Esophagus (tissue), 2 donors: ENCODE measurements around the gene GMPR2. TPM values are rescaled to one million over a fixed set of nuclear protein-coding genes. Genes with fewer than 3 reads are reported as not detected.

ENCODE experiments used
- H3K27ac ChIP-seq, 2 donors: one replicate each; pipeline ENCODE4 v1.5.1; 2013; ENCODE audit warnings: low read depth in 2 of 2, mild to moderate bottlenecking in 2 of 2, inconsistent platforms in 1 of 2, low read length in 1 of 2, moderate library complexity in 1 of 2
- H3K27me3 ChIP-seq, 2 donors: one replicate each; pipeline ENCODE4 v1.6.1; 2013; ENCODE audit warnings: low read length in 2 of 2, control low read depth in 1 of 2, mild to moderate bottlenecking in 1 of 2; ENCODE audit not compliant: insufficient read depth in 2 of 2, control insufficient read depth in 1 of 2
- H3K36me3 ChIP-seq, 2 donors: one replicate each; pipeline ENCODE4 v1.6.1; 2013; ENCODE audit warnings: low read length in 1 of 2; ENCODE audit not compliant: control insufficient read depth in 2 of 2, insufficient read depth in 2 of 2
- H3K4me1 ChIP-seq, 2 donors: one replicate each; pipeline ENCODE4 v1.6.1; 2013; ENCODE audit warnings: low read length in 1 of 2; ENCODE audit not compliant: control insufficient read depth in 2 of 2, insufficient read depth in 2 of 2
- H3K4me3 ChIP-seq, 2 donors: one replicate each; pipeline ENCODE4 v1.5.1; 2013; ENCODE audit warnings: low read length in 2 of 2, mild to moderate bottlenecking in 2 of 2, low read depth in 1 of 2, moderate library complexity in 1 of 2
- H3K9me3 ChIP-seq, 2 donors: one replicate each; pipeline ENCODE4 v1.6.1; 2013; ENCODE audit warnings: mild to moderate bottlenecking in 2 of 2, low read depth in 1 of 2, low read length in 1 of 2, moderate library complexity in 1 of 2; ENCODE audit not compliant: control insufficient read depth in 2 of 2, insufficient read depth in 1 of 2
- WGBS, 2 donors: extraction: QIAGEN DNeasy Blood & Tissue Kit; methylation state at CpG; one replicate each; pipeline ENCODE4 v1.1.7; 2013; 5-methylcytosine and 5-hydroxymethylcytosine counted together
- polyA plus RNA-seq, 2 donors: library from polyadenylated mRNA; stranded (reverse); fragments of 200-250 nt; gene quantifications; one replicate each; pipeline ENCODE4 v1.2.3, GENCODE V29; 2013
- donor health status: healthy with polysubstance abuse.
- donor health status: Bipolar disorder and iron deficiency.

Gene GMPR2
- polyA plus RNA-seq, 2 donors, result 24.5 to 35.0 TPM

DNA sequence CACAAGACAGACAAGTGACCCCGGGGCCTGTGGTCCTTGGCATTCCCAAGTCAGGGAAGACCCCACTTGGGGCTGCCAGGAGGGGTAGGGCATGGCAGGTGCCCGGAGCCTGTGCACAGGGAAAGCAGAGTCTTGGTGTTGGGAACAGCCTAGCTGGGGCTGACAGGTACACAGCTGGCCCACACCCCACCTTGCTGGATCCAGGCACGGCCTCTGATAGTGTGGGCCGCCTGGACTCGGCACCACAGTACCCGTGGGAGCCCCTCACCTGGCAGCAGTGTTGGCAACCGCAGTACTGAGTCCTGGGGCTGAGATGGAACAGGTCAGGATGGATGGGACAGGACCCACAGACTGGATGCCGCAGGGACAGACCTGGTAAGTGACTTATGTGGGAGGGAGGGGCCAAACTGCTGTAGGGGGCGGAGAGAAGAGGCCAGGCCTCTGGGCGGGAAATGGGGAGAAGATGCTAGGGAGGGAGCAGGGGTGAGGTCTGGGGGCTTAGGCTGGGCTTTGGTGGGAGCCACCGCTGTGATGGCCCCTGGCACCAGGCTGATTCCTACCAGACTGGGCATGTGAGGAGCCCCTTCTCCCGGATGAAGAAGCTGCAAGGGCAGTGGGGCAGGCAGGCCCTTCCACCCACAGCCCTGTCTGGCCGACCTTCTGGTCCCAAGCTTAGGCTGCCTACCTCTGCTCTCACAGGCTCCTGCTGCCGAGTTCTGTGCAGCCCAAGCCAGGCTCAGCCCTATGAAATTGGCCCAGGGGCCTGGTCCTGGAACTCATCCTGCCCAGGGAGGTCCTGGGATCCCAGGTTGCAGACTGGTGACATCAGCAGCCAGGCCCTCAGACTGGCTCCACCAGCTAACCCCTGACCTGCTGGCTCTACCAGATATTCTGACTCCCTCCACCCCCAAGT is 30.3 kb downstream of the GMPR2 start, which contains the start of gene TGM1:
Gene TGM1 (minus strand): TSS at position 357 of the 913 bp plus-strand sequence. CDS start 825 bp downstream, outside the sequence.
- peaks cover 6 to 34% of the 10 kb centered on the region in 2 donors for H3K4me1 ChIP-seq
- no peaks in the 10 kb centered on the region for H3K27me3 ChIP-seq
- H3K9me3 ChIP-seq, result no peaks in the 10 kb centered on the region
- H3K4me3 ChIP-seq, result peak within 1 kb of the TSS; percentile 53 to 62
- peaks cover 10 to 49% of the 10 kb centered on the region in 2 donors for H3K36me3 ChIP-seq
- WGBS, 2 donors, result 65 to 70% methylated on average over 14 of the region's 14 CpGs
- peak within 1 kb of the TSS; percentile 94 to 95 for H3K27ac ChIP-seq

- Histone ChIP-seq H3K4me1 (peaks cover 6 to 29% of the 10 kb centered on the region in 2 donors), H3K27me3 (no peaks in the 10 kb centered on the region), H3K27ac (peak overlapping the region; percentile 94 to 95), H3K36me3 (peaks cover 13 to 49% of the 10 kb centered on the region in 2 donors), H3K9me3 (no peaks in the 10 kb centered on the region), H3K4me3 (peak overlapping the region; percentile 53 to 62)
- 44 to 60% methylated on average over 6 of the region's 6 CpGs for WGBS, 2 donors
Measured at GRCh38 chr14:24263848-24264247, 31.1 kb downstream of the GMPR2 start.

- Histone ChIP-seq H3K9me3 (no peaks in the 10 kb centered on the region), H3K4me1 (peaks cover 5 to 25% of the 10 kb centered on the region in 2 donors), H3K4me3 (peak overlapping the region in 1 of 2 donors; percentile 53), H3K27ac (peak overlapping the region; percentile 94 to 95), H3K27me3 (no peaks in the 10 kb centered on the region), H3K36me3 (peaks cover 13 to 49% of the 10 kb centered on the region in 2 donors)
- 49 to 61% methylated on average over 6 of the region's 6 CpGs for WGBS, 2 donors
Measured at GRCh38 chr14:24264298-24264697, 31.6 kb downstream of the GMPR2 start.

GRCh38 chr14:24266344-24267244 is 33.9 kb downstream of the GMPR2 start:
- H3K4me1 ChIP-seq, result peaks cover 4 to 24% of the 10 kb centered on the region in 2 donors
- WGBS, 2 donors, result 88 to 92% methylated on average over 18 of the region's 18 CpGs
- H3K27me3 ChIP-seq, result no peaks in the 10 kb centered on the region
- H3K9me3 ChIP-seq, result no peaks in the 10 kb centered on the region
- H3K4me3 ChIP-seq, result peak overlapping the region in 1 of 2 donors; percentile 2
- peak overlapping the region; percentile 94 to 95 for H3K27ac ChIP-seq
- H3K36me3 ChIP-seq, result peaks cover 13 to 41% of the 10 kb centered on the region in 2 donors

DNA sequence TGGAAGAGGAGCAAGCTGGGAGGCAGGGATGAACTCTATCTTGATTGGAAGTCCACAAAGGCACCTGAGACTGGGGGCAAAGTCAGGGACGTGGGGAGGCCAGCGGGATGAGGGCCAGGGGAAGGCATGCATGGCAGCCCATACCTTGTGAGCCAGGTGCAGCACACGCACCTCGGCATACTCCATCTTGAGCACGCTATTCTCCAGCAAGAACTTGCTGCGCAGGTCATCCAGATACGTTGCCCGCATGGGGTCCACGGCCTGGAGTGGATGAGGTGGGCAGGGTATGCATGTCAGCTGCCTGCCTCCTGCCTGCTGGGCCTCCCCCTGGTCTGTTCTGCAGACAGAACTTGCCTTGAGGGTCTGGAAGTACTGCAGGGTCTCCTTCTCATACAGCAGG is 34.8 kb downstream of the GMPR2 start:
- Histone ChIP-seq H3K4me1 (peaks cover 4 to 24% of the 10 kb centered on the region in 2 donors), H3K27me3 (no peaks in the 10 kb centered on the region), H3K9me3 (no peaks in the 10 kb centered on the region), H3K27ac (no peak overlapping the region), H3K36me3 (peaks cover 13 to 35% of the 10 kb centered on the region in 2 donors), H3K4me3 (no peak overlapping the region)
- 94 to 95% methylated on average over 9 of the region's 9 CpGs for WGBS, 2 donors

DNA sequence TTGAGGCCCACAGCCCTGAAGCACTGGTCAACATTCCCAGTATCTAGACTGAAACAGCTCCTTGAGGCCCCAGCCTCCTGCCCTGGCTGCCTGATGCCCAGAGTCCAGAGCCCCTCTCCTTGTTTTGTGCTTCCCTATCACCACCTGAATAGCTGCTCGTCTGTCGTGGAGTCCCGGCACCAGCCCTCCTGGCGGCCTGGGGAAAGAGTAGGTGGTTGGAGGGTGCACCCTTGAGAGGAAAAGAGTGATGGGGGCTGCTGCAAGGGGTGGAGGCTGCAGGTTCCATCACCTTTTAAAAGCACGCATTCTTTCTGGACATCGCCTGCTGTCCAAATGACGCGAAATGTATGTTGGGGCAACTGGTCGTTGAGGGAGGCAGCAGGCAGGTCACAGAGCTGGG is 35.5 kb downstream of the GMPR2 start:
- Histone ChIP-seq H3K27ac (no peak overlapping the region), H3K4me1 (peaks cover 4 to 21% of the 10 kb centered on the region in 2 donors), H3K27me3 (no peaks in the 10 kb centered on the region), H3K4me3 (no peak overlapping the region), H3K9me3 (no peaks in the 10 kb centered on the region), H3K36me3 (peaks cover 13 to 35% of the 10 kb centered on the region in 2 donors)
- 90 to 94% methylated on average over 9 of the region's 9 CpGs for WGBS, 2 donors

DNA sequence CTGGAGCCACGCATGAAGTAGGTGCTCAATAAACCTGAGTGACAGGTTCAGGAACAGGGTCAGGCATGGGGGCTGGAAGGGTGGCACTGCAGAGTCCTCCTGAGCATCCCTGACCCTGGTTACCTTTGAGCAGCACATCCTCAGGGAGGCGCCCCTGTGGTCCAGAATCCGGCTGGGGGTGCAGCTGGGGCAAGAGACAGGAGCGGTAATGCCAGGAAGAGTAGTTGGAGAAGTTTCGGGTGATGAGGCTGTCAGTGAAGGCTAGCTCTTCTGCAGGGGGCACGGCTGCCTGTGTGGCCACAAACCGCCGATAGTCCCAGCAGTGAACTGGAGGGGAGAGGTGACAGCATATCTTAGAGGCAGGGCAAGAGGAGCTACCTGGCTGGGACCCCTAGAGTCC is 36.6 kb downstream of the GMPR2 start:
- H3K27me3 ChIP-seq, result no peaks in the 10 kb centered on the region
- peaks cover 13 to 35% of the 10 kb centered on the region in 2 donors for H3K36me3 ChIP-seq
- H3K4me3 ChIP-seq, result no peak overlapping the region
- no peaks in the 10 kb centered on the region for H3K9me3 ChIP-seq
- H3K27ac ChIP-seq, result no peak overlapping the region
- WGBS, 2 donors, result 93 to 96% methylated on average over 8 of the region's 8 CpGs
- peaks cover 4 to 18% of the 10 kb centered on the region in 2 donors for H3K4me1 ChIP-seq

GRCh38 chr14:24269910-24270536 is 37.3 kb downstream of the GMPR2 start:
- Histone ChIP-seq H3K4me1 (peaks cover 4 to 15% of the 10 kb centered on the region in 2 donors), H3K27ac (peak overlapping the region in 1 of 2 donors; percentile 11), H3K36me3 (peaks cover 13 to 35% of the 10 kb centered on the region in 2 donors), H3K4me3 (peak overlapping the region in 1 of 2 donors; percentile 90), H3K9me3 (no peaks in the 10 kb centered on the region), H3K27me3 (no peaks in the 10 kb centered on the region)
- WGBS, 2 donors, result 93 to 95% methylated on average over 12 to 14 of the region's 14 CpGs
